GM21737 (cell line): ENCODE data around the gene BTN3A1.
A peak's percentile ranks its signal among the peaks of the same experiment; 100 is the strongest.
"Not testable (repeated sequence)": the region's sequence is repeated elsewhere in the genome, so short reads cannot be mapped to it uniquely, and the experiment has no call there.

ENCODE experiments used
- ATAC-seq: cut with Tn5 transposase; IDR thresholded peaks from one replicate; pipeline ENCODE4 v1.9.1; 2021; ENCODE audit warnings: mild to moderate bottlenecking, moderate library complexity; ENCODE audit not compliant: unreplicated experiment

BTN3A1 gene

DNA sequence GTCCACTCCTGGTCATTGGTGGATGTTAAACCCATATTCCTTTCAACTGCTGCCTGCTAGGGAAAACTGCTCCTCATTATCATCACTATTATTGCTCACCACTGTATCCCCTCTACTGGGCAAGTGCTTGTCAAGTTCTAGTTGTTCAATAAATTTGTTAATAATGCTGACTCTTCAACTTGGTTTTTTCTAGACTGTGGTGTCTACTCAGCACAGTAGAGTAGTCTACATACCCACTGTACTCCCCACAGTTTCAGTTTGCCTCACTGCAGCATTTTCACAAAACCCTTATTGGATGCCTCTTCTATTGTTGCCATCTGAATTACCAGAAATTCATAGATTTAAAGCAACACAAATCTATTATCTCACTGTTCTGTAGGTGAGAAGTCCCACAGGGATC, 23.9 kb upstream of the BTN3A1 start:
- ATAC-seq, result not testable (repeated sequence)

DNA sequence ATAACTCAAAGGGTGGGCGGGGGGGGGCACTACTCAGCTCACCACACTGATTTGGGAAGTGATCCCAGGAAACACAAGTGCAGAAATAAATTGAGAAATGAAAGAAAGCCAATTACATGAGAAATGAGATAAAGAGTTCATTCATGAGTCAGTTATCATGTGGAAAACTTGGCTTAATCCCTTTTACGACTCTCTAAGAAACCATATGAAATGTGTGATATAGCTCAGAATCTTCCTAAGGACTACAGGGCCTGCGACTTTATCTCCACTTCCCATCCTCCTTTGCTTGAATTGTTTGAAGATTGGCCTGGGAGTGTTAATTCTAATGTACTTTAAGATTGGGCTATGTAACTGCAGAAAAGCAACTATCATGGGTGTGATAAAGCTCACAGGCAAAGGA, 22.8 kb upstream of the BTN3A1 start:
- no peak for ATAC-seq

DNA sequence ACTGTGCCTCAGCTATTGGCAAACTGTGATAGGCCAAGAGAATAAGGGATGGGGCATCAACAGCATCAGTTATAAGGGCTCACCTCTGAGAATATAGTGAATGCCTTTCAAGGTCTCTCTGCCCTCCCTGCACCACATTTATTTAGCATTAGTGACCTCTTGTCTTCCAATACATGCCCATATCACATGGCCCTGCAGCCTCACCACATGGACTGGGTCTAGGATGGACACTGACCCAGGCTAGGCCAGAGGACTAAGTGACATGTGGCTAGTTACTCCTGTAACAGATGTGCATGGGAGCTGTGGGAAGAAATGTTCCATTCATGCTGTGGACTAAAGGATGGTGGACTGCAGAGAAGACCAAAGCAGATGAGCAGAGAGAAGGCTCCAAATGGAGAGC, 22.3 kb upstream of the BTN3A1 start:
- ATAC-seq, result no peak

DNA sequence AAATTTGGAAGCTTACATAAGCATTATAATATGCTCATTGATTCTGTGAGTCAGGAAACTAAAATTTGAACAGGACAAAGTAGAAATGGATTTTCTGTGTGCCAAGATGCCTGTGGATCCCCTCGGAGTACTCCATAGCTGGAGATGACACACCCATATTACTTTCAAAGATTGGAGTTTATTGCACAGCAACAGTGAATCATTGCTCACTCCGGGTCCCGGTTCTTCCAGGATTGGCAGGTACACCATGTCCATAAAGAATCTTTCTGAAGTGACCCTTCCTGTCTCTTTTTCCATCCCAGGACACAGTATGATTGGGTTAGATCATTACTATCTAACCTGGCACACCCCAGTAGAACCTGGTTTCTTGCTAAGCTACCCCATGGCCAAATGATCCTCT, 21.8 kb upstream of the BTN3A1 start:
- ATAC-seq, result no peak

DNA sequence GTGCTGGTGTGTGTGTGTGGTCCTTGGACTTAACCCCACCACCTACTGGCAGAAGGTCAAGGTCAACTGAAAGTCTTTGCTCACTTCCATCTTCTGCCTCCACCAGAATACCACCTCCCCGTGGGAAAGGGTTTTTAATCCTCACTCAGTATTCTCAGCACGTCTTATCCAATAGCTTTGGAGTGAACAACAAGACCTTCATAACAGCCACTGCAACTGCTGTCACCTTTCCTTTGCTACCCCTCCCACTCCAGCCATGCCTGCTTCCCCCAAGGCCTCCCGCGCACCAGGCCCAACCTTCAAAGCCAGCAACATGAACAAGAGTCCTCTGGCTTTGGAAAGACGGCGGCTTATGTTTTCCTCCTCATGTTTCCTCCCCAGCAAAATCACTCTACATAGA, 20.0 kb upstream of the BTN3A1 start:
- no peak for ATAC-seq

DNA sequence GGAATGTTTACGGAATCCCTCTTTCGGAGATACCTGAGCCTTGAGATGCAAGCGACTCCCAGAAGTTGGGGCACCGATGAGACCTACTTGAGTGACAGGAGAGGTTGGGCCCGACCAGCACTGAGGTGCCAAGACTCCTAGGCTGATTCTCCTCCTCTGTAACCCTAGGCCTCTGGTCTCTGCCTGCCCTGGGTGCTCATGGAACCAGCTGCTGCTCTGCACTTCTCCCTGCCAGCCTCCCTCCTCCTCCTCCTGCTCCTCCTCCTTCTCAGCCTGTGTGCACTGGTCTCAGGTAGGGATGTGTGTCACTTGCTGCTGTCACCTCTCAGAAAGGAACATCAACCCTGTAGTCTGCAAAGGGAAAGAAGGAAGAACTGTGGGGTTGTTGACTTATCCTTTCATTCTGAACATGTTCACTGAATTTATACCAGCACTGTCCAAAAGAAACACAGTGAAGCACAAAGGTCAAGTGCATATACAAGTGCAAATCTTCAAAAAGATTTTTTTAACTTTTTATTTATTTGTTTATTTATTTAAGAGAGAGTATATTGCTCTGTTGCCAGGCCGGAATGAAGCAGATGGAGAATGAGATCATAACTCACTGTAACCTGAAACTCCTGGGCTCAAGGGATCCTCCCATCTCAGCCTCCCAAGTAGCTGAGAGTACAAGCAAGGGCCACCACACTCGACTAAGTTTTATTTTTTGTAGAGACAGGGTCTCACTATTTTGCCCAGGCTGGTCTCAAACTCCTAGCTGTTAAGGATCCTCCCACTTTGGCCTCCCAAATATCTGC, 18.3 kb upstream of the BTN3A1 start:
- no peak for ATAC-seq

DNA sequence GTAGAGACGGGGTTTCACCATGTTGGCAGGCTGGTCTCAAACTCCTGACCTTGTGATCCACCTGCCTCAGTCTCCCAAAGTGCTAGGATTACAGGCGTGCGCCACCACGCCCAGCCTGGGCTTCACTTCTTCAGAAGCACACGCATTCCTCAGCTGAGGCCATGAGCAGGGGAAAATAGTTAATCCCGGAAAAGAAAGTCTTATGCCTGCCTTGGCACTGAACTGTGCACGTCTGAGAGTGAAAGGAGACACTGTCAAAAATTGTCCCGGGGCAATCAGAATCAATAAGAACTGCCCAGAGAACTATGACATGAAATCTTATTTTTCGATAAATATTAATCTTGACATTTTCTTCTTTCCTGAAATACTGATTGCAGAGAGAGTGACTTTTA, 16.3 kb upstream of the BTN3A1 start:
- ATAC-seq, result no peak

DNA sequence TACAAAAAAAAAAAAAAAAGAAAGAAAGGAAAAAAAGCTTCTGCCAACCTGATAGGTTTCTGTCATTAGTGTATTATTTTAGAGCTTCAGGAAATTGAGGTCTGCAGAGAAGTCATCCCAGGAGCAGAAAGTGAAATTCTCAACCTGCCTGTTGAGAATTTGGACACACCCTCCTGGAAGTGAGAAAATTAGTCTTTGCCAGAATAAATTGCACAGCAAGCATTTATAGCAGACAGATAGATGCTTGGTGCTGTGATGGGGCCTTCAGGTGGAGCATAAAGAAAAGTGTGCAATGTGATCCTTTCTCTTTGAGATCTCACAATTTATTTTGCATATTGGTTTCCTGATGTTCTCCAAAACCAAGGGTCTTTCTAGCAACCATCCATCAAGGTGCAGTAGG, 14.5 kb upstream of the BTN3A1 start:
- ATAC-seq, result no peak

DNA sequence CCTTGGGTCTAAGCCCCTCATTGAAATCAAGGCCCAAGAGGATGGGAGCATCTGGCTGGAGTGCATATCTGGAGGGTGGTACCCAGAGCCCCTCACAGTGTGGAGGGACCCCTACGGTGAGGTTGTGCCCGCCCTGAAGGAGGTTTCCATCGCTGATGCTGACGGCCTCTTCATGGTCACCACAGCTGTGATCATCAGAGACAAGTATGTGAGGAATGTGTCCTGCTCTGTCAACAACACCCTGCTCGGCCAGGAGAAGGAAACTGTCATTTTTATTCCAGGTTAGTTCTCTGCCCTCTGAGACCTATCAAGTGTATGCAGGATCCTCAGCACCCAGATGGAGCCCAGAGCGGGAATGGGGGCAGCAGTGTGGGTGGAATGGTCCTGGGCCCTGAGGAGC, 14.1 kb upstream of the BTN3A1 start:
- no peak for ATAC-seq

DNA sequence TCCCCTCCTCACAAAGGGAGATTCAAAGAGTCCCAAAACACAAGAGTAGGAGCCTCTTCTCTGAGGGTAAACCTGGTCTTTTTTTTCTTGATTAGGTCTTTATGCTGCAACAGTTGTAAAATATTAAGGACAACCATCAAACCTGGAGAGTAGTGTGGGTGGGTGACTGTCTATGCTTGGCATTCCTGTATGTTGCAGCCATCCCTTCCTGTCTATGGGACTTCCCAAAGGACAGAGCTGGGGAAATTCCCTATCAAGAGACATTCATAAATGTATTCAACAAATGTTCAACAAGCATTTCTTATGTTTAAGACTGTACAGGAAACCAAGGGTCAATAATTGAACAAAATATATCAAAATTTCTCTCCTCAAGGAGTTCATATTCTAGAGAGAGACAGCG, 13.6 kb upstream of the BTN3A1 start:
- no peak for ATAC-seq

DNA sequence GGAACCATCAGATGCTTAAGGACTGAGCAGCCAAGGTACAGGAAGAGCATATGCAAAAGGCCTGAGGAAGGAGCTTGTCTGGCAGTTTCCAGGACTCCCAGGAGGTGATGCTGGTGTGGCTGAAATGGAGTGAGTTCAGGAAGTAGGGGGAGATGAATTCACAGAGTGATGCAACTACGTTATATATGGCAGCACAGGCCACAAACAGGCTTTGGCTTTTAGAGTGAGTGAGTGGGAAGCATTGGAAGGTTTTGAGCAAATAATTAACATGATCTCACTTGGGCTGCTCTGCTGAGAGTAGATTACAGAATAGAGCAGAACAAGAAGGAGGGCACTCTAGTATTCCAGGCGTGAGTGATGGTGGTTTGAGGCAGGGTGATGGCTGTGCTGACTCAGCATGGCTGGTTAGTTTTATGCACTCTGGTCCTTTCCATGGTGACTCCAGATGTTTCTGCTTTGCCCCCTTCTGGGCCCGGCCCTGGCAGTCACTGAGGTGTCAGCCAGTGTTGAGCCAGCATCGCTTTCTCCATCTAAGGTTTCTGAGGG, 12.7 kb upstream of the BTN3A1 start:
- no peak for ATAC-seq

DNA sequence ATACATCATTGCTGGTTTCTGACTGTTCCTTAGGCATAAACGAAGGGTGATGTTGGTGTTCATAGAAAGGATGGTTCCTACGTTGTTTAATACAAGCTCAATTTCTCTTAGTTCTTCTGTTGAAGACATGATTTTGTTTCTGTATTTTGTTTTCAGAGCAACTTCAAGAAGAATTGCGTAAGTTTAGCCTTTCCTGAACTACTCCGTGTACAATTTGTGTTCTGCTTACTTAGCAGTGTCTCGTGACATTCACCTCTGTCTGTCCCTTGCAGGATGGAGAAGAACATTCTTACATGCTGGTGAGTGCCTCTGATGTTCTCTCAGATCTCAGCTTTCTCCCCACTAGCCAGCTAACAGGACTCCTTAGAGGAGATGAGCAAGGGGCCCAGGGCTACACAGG, 11.5 kb upstream of the BTN3A1 start:
- no peak for ATAC-seq

DNA sequence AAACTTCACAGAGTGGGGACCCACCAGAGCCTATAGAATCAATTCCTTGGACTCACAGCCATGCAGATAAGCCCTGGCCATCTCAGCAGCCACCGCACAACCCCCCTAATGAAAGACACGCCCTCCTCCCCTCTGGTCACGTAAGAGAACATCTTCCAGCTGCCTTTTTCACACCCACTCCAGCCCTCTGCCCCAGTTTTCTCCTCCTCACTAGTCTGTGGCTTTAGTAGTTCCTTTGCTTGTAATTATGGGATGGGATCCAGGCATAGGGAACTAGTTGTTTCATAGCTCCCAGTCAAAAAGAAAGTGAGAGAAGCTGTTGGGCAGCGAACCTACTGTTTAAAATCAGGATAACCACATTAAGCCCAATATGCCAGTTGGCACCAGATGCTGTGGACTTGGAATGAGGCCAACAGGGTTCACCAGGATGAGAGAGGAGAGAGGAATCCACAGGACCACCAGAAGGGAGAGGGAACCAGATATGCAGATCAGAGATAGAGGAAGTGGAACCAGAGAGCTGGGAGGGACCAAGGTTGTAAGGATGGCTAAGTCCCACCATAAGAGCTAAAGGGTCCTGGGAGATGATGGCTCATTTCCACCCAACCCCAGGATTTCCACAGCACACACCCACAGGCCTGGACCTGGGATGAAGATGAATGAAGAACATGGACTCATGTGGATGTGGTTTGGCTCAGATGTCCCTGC, 9.0 kb upstream of the BTN3A1 start:
- no peak for ATAC-seq

DNA sequence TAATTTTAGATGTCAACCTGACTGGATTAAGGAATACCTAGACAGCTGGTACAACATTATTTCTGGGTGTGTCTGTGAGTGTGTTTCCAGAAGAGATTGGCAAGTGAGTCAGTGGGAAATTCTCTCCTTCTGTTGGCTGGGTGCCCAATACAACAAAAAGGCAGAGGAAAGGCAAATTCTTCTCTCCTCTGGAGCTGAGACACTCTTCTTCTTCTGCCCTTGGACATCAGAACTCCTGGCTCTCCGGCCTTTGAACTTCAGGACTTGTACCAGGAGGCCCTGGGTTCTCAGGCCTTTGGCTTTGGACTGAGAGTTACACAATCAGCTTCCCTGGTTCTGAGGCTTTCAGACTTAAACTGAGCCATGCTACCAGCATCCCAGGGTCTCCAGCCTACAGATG, 7.8 kb upstream of the BTN3A1 start:
- no peak for ATAC-seq

DNA sequence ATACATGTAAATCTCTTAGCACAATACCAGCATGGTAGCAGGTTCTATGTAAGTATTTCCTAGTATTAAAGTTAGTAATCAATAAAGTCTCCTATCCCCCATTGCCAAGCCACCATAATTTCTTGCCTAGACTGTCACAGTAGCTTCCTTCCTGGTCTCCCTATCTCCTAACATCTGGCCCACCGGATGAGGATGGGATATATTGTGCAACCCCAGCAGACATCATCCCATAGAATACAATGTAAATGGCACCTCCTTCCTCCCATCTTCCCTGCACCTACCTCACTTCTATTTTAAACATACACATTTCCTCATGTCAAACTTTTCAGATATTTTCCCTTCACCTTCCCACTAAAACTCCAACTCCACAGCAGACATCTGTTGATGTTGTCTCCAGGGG, 3.5 kb upstream of the BTN3A1 start:
- no peak for ATAC-seq

DNA sequence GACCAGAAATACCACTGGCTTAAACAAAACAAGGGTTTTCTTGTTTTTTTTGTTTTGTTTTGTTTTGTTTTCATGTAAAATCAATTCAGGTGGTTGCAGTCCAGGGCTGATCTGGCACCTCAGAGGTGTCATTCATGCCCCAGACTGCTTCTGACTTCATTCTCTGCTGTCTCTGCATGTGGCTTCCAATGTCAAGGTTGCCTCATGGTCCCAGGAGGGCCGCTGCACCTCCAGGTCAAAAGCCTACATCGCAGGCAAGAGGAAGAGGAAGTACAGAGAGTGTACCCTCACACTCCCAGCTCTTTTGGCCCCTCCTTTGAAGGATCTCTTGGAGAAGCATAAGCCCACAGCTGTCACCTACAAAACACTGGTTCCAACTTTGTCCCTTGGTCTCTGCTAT, 1.4 kb upstream of the BTN3A1 start:
- no peak for ATAC-seq

DNA sequence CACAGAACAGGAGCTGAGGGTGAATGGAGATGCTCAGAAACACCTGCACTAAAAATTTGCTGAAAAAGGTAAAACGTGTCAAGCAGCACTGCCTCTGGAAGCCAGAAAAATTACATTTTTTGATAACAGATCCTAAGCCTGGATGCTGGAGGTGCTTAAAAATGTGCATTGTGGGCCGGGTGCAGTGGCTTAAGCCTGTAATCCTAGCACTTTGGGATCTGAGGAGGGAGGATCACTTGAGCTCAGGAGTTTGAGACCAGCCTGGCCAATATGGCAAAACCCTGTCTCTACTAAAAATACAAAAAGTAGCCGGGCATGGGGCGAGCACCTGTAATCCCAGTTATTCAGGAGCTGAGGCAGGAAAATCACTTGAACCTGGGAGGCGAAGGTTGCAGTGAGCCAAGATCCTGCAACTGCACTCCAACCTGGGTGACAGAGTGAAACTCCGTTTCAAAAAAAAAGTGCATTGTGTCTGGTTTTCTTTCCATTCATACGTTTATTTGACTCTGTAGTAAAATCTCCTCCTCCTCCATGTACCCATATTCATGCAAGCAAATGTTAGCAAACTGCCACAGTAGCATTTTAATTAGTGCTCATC, 587 bp upstream of the BTN3A1 start:
- ATAC-seq, result peak; percentile 7

DNA sequence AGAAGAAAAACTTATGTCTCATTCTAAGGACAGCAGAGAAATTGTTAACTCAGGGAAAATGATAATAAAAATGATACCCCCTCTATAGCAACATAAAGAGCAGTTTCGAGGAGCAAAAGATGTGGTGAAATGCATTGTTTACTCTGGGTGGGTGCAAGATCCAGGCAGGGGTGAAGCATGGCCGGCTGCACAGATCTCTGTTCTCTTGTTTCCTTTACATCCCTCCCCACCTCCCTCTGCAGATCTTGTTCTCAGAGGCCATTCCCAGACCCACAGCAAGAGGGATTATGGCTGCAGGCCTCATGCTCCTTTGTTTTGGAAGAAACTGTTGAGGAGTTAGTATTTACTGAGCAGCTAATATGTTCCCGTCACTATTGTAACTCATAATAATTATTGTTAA, 1.8 kb downstream of the BTN3A1 start:
- no peak for ATAC-seq

DNA sequence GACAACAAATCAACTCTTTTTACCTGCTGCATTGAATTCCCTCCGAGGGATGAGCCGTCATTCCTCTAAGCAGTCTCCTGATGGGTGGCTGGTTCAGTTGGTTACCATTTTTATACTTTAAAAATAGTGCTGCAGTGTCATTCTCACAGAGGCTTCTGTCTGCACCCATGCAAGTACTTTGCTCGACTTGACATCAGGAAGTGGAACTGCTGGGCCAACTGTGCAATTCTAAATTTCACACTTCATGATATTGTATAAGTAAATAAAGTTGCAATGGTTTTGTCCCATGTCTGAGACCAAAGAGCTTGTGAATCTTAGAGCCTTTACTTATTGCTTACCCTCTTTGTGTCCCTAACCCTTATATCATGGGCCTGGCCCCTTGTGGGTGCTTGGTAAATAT, 2.5 kb downstream of the BTN3A1 start:
- no peak for ATAC-seq

DNA sequence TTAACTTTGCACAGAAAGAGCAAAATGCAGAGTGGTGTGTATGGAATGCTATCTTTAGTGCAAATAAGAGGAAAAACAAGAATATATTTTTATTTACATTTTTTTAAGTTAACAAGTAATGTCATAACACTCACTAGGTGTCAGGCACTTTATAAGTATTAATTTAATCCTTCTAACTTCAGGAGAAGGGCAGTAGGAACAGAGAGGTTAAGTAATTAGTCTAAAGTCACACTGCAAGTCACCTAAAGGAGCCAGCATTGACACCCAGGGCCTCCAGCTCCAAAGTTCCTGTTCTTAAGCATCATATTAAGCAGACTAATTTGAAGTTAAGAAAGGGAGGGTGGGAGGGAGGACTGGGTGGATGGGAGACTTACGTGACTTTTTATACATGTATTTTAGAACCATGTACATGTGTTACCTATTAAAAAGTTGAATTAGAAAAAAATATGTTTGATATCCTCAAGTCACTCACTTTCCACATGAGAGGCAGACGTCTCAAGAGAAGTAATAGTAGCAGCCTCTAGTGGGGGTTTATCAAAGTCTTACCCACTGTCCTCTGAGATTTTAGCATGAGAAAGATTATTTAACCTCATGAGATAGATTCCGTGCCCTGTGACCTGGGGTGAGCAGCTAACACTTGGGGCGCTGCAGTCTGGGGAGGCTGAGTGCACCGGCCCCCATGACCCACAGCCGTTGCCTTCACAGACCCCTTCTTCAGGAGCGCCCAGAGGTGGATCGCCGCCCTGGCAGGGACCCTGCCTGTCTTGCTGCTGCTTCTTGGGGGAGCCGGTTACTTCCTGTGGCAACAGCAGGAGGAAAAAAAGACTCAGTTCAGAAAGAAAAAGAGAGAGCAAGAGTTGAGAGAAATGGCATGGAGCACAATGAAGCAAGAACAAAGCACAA, 7.0 kb downstream of the BTN3A1 start:
- ATAC-seq, result no peak

DNA sequence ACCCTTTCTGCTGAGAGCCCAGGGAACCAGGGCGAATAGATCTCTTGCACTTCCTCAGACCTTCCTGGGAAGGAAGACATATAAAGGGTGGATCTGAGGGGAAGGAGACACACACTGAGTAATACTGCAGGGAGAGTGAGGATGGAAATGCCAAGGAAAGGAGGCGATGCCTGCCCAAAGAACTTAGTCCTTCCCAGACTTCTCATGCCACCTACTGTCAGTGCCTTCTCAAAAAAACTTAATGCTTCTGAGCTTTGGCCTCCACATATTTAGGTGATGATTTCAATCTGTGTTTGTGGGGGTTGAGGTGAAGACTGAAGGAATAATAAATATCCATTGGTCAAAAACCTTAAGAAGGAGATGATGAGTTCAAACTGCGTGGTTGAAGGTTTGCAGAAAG, 9.7 kb downstream of the BTN3A1 start:
- ATAC-seq, result no peak
